Neural cell (in vitro differentiated cells): ENCODE results near the gene RBBP7. TPM values are rescaled to one million over a fixed set of nuclear protein-coding genes. Genes with fewer than 3 reads are reported as not detected.

Experiments used
- H2AFZ ChIP-seq: fragments of 200-600, 300-800 bp; sonication (generic), shearing (Covaris generic); 2 replicates; pipeline ENCODE4 v1.6.0; 2014; ENCODE audit warnings: low read depth, mild to moderate bottlenecking, antibody characterized with exemption, low read length, moderate library complexity
- H3F3A ChIP-seq: fragments of 200-600 bp; shearing (Covaris generic); 2 replicates; pipeline ENCODE4 v1.6.1; 2016; ENCODE audit warnings: mild to moderate bottlenecking, moderate library complexity, mixed read lengths, antibody characterized with exemption, low read length; ENCODE audit not compliant: insufficient read depth, poor library complexity, severe bottlenecking
- H3K27ac ChIP-seq: fragments of 200-600, 300-800 bp; sonication (generic), shearing (Covaris generic); 2 replicates; pipeline ENCODE4 v1.5.1; 2014; ENCODE audit warnings: mild to moderate bottlenecking, low read length, moderate library complexity
- H3K27me3 ChIP-seq: fragments of 300-800, 200-600 bp; sonication (generic), shearing (Covaris generic); 2 replicates; pipeline ENCODE4 v1.6.0; 2014; ENCODE audit warnings: mild to moderate bottlenecking, low read depth, low read length, moderate library complexity; ENCODE audit not compliant: insufficient read depth
- H3K36me3 ChIP-seq: fragments of 300-800, 200-600 bp; sonication (generic), shearing (Covaris generic); 2 replicates; pipeline ENCODE4 v1.5.1; 2014; ENCODE audit warnings: mild to moderate bottlenecking, antibody characterized with exemption, low read length, moderate library complexity; ENCODE audit not compliant: insufficient read depth
- H3K4me2 ChIP-seq: fragments of 300-800, 200-600 bp; sonication (generic), shearing (Covaris generic); 2 replicates; pipeline ENCODE4 v1.6.0; 2014; ENCODE audit warnings: mild to moderate bottlenecking, low read length
- H3K4me3 ChIP-seq: fragments of 300-800, 200-600 bp; sonication (generic), shearing (Covaris generic); 2 replicates; pipeline ENCODE4 v1.5.1; 2014; ENCODE audit warnings: mild to moderate bottlenecking, low read length, moderate library complexity
- H3K79me2 ChIP-seq: fragments of 200-600 bp; shearing (Covaris generic); replicated peaks from 2 replicates; pipeline ENCODE4 v1.6.0; 2014; ENCODE audit warnings: mild to moderate bottlenecking, low read length, moderate library complexity; ENCODE audit not compliant: insufficient read depth
- H3K9ac ChIP-seq: fragments of 300-800, 200-600 bp; sonication (generic), shearing (Covaris generic); 2 replicates; pipeline ENCODE4 v1.6.1; 2016; ENCODE audit warnings: mild to moderate bottlenecking, low read length, mixed read lengths
- H3K9me2 ChIP-seq: fragments of 200-600 bp; shearing (Covaris generic); 2 replicates; pipeline ENCODE4 v1.6.1; 2016; ENCODE audit warnings: mild to moderate bottlenecking, low read length, mixed read lengths; ENCODE audit not compliant: insufficient read depth
- H3K9me3 ChIP-seq: fragments of 200-600, 300-800 bp; sonication (generic), shearing (Covaris generic); 2 replicates; pipeline ENCODE4 v1.6.1; 2016; ENCODE audit warnings: mild to moderate bottlenecking, mixed run types, low read length, moderate library complexity, mixed read lengths
- H4K20me1 ChIP-seq: fragments of 200-600 bp; shearing (Covaris generic); 2 replicates; pipeline ENCODE4 v1.6.1; 2016; ENCODE audit warnings: mild to moderate bottlenecking, mixed run types; ENCODE audit not compliant: insufficient read depth
- EP300 ChIP-seq: fragments of 450-650 bp; conservative IDR thresholded peaks from 2 replicates; pipeline ENCODE4 v1.6.1; 2014; ENCODE audit warnings: antibody characterized with exemption, mild to moderate bottlenecking, moderate library complexity; ENCODE audit not compliant: poor library complexity, severe bottlenecking
- EZH2 ChIP-seq: fragments of 200-600, 300-800 bp; shearing (Covaris generic), sonication (generic); IDR thresholded peaks from 2 replicates; pipeline ENCODE4 v1.6.1; 2014; ENCODE audit warnings: antibody characterized with exemption, low read length, borderline replicate concordance, mild to moderate bottlenecking; ENCODE audit not compliant: insufficient read depth, poor library complexity, severe bottlenecking
- MXI1 ChIP-seq: fragments of 450-650 bp; conservative IDR thresholded peaks from 2 replicates; pipeline ENCODE4 v1.6.1; 2014; ENCODE audit warnings: antibody characterized with exemption, mild to moderate bottlenecking; ENCODE audit not compliant: poor library complexity, severe bottlenecking
- POLR2AphosphoS5 ChIP-seq: IDR thresholded peaks from 2 replicates; pipeline ENCODE4 v1.6.1; 2012
- RAD21 ChIP-seq: fragments of 450-650 bp; conservative IDR thresholded peaks from 2 replicates; pipeline ENCODE4 v1.6.1; 2014; ENCODE audit warnings: antibody characterized with exemption, mild to moderate bottlenecking, moderate library complexity
- REST ChIP-seq: IDR thresholded peaks from 2 replicates; pipeline ENCODE4 v1.6.1; 2012; ENCODE audit warnings: borderline replicate concordance
- SMC3 ChIP-seq: fragments of 450-650 bp; conservative IDR thresholded peaks from 2 replicates; pipeline ENCODE4 v1.6.1; 2014; ENCODE audit warnings: antibody characterized with exemption, mild to moderate bottlenecking, moderate library complexity; ENCODE audit not compliant: poor library complexity
- TAF1 ChIP-seq: IDR thresholded peaks from 2 replicates; pipeline ENCODE4 v1.6.1; 2012; ENCODE audit warnings: low read depth
- polyA plus RNA-seq: library from polyadenylated mRNA; depleted of rRNA; stranded (reverse); fragments of >200 nt; gene quantifications from 2 replicates; pipeline ENCODE4 v1.2.3, GENCODE V29; 2014
- TF ChIP-seq, protein P1 (sequence below): fragments of 450-650 bp; IDR thresholded peaks from 2 replicates; pipeline ENCODE4 v1.5.1; 2014; ENCODE audit warnings: antibody characterized with exemption, mild to moderate bottlenecking, moderate library complexity; ENCODE audit not compliant: poor library complexity, severe bottlenecking

RBBP7 gene
- polyA plus RNA-seq, 1 donor from 2014 or later, result 204 TPM

DNA sequence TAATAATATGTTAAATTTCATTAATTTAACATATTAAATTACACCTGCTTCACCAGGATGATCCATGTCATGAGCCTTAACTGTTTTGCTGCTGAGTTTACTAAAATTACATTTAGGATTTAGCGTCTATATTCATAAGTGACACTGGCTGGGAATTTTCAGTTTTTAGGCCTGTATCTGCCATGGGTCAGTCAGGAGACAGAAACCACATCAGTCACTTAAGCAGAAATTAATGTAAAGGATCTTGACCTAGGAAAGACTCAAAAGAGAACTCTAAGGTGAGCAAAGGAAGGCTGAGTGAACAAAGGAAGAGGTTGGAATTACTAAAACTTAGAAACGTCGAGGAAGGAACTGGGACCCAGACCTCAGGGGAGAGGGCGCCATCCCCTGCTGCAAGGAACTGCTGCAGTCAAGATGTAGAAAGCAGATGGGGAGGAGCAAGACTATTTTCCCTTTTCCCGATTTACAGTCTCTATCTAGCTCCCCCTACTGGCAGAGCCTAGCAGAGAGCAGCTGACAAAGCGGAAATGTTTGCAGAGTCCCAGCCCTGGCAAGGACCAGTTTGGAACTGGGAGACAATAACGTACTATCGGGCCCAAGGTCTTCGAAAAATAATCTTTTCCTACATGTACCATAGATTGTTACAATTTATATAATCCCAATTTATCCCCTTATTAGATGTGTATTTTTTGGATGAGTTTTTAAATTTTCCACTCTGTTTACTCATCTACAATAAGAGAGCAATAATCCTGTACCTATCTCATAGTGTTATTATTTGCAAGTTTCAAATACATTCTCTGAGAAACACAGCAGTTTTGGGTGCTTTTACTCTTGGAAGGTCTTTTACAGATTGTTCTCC is 22.6 kb upstream of the RBBP7 start:
- Histone ChIP-seq H4K20me1 (no peaks in the 10 kb centered on the region), H3K9me3 (no peaks in the 10 kb centered on the region), H3K9me2 (no peaks in the 10 kb centered on the region), H3K4me2 (no peak overlapping the region), H3F3A (no peaks in the 10 kb centered on the region), H3K9ac (no peak overlapping the region), H3K36me3 (no peaks in the 10 kb centered on the region), H3K79me2 (no peaks in the 10 kb centered on the region), H3K27ac (no peak overlapping the region), H2AFZ (no peak overlapping the region), H3K27me3 (no peaks in the 10 kb centered on the region), H3K4me3 (no peak overlapping the region)
- TF ChIP-seq, protein P1, sequence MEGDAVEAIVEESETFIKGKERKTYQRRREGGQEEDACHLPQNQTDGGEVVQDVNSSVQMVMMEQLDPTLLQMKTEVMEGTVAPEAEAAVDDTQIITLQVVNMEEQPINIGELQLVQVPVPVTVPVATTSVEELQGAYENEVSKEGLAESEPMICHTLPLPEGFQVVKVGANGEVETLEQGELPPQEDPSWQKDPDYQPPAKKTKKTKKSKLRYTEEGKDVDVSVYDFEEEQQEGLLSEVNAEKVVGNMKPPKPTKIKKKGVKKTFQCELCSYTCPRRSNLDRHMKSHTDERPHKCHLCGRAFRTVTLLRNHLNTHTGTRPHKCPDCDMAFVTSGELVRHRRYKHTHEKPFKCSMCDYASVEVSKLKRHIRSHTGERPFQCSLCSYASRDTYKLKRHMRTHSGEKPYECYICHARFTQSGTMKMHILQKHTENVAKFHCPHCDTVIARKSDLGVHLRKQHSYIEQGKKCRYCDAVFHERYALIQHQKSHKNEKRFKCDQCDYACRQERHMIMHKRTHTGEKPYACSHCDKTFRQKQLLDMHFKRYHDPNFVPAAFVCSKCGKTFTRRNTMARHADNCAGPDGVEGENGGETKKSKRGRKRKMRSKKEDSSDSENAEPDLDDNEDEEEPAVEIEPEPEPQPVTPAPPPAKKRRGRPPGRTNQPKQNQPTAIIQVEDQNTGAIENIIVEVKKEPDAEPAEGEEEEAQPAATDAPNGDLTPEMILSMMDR, result peak; percentile 64
- TF ChIP-seq MXI1 (no peak), SMC3 (peak; percentile 28), RAD21 (peak; percentile 35), EZH2 (no peak), EP300 (no peak)

DNA sequence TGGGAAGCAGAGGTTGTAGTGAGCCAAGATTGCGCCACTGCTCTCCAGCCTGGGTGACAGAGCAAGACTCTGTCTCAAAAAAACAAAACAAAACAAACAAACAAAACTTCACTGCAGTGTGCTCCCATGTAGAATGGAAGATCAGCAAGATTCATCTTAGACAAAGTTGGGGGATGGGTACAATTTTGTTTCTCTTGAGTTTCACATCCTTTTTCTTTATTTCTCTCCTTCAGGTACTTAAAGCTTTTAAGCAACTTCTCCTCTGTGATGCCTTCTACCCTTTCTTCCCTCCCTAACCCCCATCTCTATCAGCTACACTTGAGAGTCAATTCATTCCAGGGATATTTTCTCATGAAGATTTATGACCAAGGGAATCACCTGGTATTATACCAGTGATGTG is 15.5 kb upstream of the RBBP7 start:
- Histone ChIP-seq H3K4me3 (no peak overlapping the region), H3K9me2 (no peaks in the 10 kb centered on the region), H4K20me1 (no peaks in the 10 kb centered on the region), H3K9me3 (no peaks in the 10 kb centered on the region), H3F3A (no peaks in the 10 kb centered on the region), H3K9ac (no peak overlapping the region), H3K79me2 (no peaks in the 10 kb centered on the region), H3K27ac (no peak overlapping the region), H2AFZ (no peak overlapping the region), H3K36me3 (no peaks in the 10 kb centered on the region), H3K4me2 (no peak overlapping the region), H3K27me3 (no peaks in the 10 kb centered on the region)
- no peak for TF ChIP-seq EZH2
- no peak for TF ChIP-seq TAF1
- no peak for TF ChIP-seq POLR2AphosphoS5
- TF ChIP-seq MXI1, result no peak
- no peak for TF ChIP-seq SMC3
- TF ChIP-seq, protein P1, result no peak
- TF ChIP-seq EP300, result no peak
- no peak for TF ChIP-seq RAD21
- no peak for TF ChIP-seq REST
